ENCODE data around the gene SIX1.

Gene SIX1

GRCh38 chr14:60648934-60649874 is at the start of gene SIX1:
Gene SIX1 (minus strand): TSS chr14:60649477. CDS start chr14:60649189, 288 bp downstream.
- DNase-seq = peak in 1 of 2 experiments; percentile 96

DNA sequence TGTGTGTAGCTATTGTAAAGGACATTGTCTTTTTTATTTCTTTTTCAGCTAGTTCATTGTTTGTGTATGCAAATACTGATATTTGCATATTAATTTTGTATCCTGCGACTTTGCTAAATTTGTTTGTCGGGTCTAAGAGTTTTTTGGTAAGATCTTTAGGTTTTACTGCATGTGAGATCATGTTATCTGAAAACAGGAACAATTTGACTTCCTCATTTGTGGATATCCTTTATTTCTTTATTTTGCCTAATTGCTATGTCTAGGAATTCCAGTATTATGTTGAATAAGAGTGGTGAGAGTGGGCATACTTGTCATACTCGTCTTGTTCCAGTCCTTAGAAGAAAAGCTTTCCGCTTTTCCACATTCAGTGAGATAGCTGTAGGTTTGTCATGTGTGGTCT is 46.0 kb upstream of the SIX1 start:
- no peak for DNase-seq

DNA sequence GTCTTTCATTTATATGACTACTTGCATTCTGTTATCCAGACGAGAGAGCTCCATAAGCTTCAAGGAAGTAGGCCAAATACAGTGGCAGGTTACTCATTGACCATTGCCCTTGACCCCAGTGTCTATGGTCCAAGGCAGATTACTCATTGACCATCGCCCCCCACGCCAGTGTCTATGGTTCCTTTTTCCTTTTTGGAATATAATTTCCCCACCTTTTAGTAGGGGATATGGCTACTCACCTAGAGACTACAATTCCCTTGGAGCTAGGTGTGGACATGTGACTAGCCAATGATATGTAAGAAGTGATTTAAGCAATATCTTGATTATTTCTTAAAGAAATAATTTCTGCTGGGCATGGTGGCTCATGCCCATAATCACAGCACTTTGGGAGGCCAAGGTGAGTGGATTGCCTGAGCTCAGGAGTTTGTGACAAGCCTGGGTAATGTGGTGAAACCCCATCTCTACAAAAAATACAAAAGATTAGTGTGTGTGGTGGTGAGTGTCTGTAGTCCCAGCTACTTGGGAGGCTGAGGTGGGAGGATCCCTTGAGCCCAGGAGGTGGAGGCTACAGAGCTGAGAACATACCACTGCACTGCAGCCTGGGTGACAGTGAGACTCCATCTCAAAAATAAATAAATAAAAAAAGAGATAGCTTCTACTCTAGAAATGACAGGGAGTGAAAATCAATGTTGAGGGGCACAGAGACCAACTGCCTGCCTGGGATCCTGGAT is 42.3 kb upstream of the SIX1 start:
- no peak for DNase-seq

DNA sequence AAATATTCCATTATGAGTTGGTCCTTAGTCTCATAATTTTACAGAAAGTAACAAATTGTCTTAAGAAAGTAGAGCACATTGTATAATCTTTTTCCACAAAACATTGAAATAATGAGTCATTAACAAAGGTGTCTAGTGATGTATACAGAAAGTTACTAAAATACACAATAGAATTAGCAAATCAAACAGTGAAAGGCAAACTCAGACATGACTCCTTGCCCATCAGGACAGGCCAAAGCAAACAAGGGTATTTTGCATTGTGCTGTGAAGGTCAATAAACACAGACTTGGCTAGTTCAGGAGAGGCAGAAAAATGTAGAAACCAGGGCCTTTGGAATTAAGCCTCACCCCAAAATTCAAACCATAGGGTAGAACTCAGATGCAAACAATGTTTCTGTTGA is 37.6 kb upstream of the SIX1 start:
- no peak for DNase-seq

- no peak for DNase-seq
These were observed 34.9 kb upstream of the SIX1 start for GRCh38 chr14:60684203-60684602.

DNA sequence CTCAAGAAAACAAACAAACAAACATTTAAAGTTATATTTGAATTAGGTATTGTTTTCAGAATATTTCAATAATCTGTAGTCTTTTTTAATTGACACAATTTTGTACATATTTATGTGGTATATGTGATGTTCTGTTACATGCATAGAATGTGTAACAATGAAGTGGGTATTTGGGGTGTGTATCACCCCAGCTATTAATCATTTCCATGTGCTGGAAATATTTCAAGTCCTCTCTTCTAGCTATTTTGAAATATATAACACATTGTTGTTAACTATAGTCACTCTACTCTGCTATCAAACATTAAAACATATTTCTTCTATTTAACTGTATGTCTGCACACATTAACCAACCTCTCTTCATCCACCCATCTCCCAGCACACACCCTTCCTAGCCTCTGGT is 32.0 kb upstream of the SIX1 start:
- no peak for DNase-seq

GRCh38 chr14:60680511-60680910 is 31.2 kb upstream of the SIX1 start:
- DNase-seq = no peak

GRCh38 chr14:60679566-60680258 is 30.4 kb upstream of the SIX1 start:
- DNase-seq = no peak

GRCh38 chr14:60677701-60678100 is 28.4 kb upstream of the SIX1 start:
- no peak for DNase-seq

GRCh38 chr14:60670989-60671388 is 21.7 kb upstream of the SIX1 start:
- DNase-seq = no peak

- no peak for DNase-seq
These were observed 19.3 kb upstream of the SIX1 start for GRCh38 chr14:60668431-60669112.

DNA sequence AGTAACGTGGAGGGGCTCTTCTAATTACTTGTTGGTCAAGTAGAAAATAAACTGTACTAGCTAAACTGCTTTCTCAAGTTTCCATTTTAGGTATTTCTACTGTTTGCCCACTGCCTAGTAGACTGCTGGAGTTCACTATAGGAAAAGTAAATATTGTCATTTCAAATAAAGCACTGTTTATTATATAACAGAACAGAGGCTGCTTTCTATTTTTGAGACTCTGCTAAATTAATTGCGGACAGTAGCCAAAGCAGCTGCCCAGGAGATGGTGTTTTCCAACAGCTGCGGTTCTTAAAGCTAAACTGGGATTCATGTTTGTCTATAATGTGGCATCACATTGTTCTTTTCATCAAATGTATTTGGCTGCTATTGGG is 15.9 kb upstream of the SIX1 start:
- no peak for DNase-seq

GRCh38 chr14:60662982-60663381 is 13.7 kb upstream of the SIX1 start:
- DNase-seq = no peak

DNA sequence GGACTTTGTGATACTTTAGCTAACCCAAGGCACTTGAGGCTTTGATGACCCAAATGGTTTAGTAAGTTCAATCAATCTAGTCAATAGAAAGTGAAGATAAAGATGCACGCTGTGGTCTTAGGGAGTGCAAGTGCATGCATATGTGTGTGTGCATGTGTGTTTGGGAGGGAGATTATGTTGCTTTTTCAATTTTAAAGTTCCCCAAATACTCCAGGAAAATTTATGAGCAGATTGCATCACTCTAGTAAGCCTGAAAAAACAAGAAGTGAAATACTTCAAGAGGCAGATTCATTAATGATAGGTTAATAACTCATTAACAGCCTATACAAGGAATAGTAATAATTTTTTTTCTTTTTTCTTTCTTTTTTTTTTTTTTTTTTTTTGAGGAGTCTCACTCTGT is 12.4 kb upstream of the SIX1 start:
- DNase-seq = no peak

DNA sequence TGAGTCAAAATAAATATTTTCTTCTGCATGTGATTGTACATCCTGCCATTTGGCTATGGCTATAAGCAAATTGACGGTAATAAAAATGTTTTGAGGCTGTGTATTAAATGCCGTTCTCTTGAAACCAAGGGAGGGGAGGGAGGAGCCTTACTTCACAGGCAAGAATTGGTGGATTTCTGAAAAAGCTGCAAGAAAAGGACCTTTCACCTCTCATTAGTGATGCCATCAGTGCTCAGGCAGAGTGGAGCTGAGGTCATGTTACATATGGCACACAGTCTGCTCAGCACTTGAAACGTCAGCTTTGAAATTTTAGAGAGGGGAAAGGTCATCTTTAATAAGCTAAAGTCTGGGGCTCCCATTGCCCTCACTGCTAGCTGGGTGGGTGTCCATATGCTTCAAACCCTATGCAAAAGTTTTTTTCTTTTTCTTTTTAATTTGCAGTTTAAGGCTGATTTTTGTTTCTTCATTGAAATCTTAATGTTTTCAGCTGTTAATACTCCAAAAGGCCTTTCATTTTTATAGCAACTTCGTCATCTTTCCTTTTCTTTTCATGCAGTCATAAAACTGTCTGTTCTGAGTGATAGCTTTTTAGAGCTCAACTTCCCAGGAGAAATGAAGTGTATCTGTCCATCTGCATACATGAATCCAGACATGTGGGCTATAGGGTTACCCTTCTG is 9.8 kb upstream of the SIX1 start:
- peak in 1 of 2 experiments; percentile 56 for DNase-seq

- no peak for DNase-seq
These were observed 9.0 kb upstream of the SIX1 start for GRCh38 chr14:60658211-60658690.

GRCh38 chr14:60657456-60658210 is 8.4 kb upstream of the SIX1 start:
- DNase-seq = no peak

- peak in 1 of 2 experiments; percentile 63 for DNase-seq
These were observed 7.6 kb upstream of the SIX1 start for GRCh38 chr14:60656686-60657455.

DNA sequence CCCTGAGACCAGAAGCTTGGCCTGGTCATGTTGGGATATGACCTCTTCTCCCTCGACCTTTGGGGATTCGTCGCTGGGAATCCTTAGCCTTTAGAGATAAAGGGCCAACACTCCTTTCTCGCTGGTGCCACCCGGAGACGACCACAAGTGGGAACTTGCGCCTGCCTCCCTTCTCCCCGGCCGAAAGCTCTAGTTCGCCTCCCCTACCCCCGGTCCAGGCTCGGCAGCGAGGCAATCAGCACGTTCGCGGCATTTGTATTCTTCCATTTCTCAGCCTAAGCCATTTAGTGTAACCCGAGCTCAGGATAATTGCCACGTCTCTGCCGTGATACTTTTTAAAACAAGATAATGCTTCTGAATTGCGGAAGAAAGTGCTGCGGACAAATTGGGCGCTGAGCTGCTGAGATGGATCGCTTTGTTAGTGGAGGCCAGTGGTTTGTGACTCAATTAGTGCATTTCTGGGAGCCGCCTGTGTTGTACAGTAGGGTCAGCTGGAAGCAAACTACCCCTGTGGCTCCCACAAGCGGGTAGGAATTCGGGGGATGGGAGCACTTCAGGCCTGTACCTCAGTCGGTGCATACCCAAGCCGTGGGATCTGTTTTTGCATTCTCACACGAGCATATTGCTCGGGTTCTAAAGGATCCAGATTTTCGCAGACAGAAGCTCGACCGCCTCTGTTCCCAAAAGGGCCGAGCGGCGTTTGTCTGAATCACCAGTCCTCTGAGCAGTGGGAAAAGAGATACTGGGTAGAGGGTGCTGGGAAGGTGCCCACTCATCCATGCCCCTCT is 6.8 kb upstream of the SIX1 start:
- peak in 1 of 2 experiments; percentile 64 for DNase-seq

Measured in NCI-H187 (cell line).